ENCODE data around the gene PRPSAP2.

- no peak for TF ChIP-seq CTCF (IDR thresholded peaks at IDR 0.05)
- TF ChIP-seq EZH2 (IDR thresholded peaks at IDR 0.05; ENCODE audit: borderline replicate concordance, insufficient read depth, low read depth, low read length, poor library complexity, severe bottlenecking): no peak
Measured at GRCh38 chr17:18960241-18960665, 102.3 kb downstream of the PRPSAP2 start.

All from B cell (primary cell).